GM19023 (cell line): ENCODE measurements around the gene TOB1.
A peak's percentile ranks its signal among the peaks of the same experiment; 100 is the strongest.

Source experiments
- ATAC-seq: cut with Tn5 transposase; IDR thresholded peaks from one replicate; pipeline ENCODE4 v1.9.1; 2021; ENCODE audit warnings: mild to moderate bottlenecking, moderate library complexity; ENCODE audit not compliant: unreplicated experiment

The TOB1 gene, protein sequence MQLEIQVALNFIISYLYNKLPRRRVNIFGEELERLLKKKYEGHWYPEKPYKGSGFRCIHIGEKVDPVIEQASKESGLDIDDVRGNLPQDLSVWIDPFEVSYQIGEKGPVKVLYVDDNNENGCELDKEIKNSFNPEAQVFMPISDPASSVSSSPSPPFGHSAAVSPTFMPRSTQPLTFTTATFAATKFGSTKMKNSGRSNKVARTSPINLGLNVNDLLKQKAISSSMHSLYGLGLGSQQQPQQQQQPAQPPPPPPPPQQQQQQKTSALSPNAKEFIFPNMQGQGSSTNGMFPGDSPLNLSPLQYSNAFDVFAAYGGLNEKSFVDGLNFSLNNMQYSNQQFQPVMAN

DNA sequence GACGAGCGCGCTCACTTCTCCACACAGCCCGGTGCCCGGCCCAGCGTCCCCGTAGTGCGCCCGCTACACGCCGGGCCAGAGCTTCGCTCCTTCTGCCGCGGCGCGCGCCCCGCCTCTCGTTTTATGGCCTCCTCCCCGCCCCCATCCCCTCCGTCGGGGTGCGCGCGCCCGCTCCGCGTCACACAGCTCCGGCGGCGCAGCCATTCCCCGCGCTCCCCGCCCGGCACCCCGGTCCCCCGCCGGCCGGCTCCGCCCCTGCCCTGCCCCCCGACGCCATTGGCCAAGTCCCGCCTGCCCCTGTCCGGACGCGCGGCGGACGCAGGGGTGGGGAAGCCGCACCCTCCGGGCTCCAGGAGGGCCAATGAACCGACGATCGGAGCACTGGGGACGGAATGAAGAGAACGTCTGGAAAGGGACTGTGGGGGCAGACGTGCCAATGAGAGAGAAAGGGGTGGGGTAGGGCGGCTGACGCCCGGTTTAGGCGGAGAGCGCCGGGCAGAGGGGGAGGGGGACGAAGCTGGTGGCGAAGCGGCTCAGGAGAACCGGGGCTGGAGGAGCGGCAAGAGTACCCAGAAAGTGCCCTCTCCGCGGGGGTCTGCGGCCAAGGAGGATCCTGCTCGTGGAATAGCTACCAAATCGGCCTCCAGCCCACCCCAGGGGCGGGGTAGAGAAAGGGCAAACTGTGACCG is at the start of gene TOB1:
Gene TOB1 (minus strand): TSS at position 94 of the 689 bp plus-strand sequence. CDS start 2,337 bp downstream, outside the sequence.
- peak; percentile 65 for ATAC-seq

DNA sequence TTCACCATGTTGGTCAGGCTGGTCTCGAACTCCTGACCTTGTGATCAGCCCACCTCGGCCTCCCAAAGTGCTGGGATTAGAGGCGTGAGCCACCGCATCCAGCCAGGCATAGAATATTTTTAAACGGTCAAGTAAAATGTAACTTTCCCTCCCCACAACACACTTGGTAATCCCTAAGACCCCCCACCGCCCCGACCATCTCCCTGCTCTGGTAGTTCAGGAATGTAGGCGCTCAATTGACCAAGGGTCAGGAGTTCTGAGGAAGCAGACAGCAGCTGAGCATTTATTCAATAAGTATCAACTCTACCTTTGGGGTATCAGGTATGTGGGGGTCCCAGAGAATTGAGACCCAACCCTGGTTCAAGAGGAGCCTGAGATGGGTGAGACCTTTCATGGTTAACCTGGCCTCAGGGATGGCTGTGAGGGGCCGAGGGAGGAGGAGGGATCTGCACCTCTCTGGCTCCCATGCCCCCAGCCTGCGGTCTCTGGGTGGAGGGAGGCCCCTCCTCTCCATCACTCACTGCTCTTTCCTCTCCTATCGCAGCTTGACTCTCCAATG is 48.4 kb upstream of the TOB1 start:
- ATAC-seq = no peak

DNA sequence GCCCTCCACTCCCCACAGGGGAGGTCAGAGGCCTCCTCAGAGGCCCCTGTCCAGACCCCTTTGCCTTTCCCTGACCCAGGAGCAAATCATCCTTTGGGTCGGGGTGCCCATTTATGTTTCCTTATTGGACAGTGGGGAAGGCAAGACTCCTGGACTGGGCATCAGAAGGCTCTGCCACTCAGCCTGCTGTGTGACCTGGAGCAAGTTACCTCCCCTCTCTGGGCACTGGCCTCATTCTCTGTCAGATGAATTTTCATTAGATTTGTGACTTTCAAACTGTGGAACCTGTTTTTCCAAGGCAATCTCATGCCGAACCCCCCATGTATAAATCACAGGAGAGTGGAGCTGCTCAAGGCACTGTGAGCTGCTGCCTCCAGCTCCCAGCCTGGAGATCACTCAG is 47.0 kb upstream of the TOB1 start:
- ATAC-seq = no peak

DNA sequence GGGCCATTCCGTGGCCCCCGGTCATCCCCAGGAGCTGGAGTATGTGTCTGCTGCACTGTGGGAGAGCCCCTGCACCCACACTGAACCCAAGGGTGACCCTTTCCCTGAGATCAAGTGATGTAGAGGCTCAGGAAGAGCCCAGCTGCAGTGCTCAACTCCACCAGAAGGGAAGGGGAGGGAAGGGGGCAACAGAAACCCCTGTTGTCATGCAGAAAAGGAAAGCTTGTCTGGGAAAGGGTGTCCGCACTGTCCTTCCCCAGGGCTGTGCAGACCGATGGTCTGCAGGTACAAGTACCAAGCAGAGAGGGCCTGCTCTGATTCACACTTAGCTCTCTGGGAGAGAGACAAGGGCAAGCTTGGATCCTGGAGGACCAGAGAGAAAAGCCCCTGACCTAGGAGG is 45.7 kb upstream of the TOB1 start:
- ATAC-seq = no peak

DNA sequence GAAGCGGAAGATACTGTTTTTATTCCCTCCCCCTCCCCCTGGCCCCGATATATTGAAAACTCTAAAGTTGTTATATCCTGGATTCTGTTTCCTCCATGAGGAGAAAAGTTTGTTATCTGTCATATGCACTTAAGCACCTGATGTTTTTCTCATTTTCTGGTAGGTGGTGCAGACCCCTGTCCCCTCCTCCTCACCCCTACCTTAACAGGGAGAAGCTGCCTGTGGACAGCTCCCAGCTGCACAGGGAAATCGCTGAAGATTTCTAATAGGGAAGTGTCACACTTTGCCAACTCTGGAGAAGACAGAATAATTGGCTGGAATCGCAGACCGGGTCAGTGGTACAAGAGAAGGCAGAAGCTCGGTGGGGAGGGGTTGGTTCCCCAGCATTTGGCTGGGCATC is 45.3 kb upstream of the TOB1 start:
- ATAC-seq = no peak

DNA sequence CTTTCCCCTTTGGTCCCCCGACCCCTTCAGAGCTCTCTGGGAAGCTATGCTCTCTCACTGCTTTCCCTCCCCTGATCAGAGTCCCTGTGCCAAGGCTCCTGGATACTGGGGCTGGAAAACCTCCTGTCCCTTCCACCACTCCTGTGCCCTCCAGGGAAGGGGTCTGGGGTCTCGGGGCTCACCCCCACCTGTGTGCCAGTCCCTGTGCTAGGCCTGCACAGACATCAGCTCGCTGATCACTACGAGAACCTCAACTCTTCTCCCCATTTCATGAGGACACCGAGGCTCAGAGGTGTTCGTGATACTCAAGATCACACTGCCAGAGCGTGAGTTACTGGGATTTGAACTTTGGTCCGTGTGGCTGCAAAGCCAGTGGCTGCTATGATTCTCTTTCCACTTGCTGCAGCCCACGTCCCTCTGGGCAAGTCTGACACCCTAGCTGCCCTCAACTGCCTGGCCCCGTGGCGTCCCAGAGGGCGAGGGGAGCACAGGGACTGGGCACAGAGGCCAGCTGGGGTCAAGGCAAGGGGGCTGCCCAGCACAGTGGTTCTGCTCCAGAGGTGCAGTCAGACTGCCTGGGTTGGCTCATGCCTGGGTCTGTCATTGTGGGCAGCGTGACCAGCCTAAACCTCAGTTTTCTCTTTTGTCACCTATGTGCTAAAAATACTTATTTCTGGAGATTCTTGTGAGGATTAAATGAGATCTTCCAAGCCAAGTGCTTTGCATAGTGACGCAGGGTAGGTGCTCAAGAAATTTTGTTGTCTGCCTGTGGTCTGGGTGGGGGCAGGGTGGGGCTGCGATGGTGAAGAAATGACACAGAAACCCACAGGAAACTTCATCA is 43.8 kb upstream of the TOB1 start:
- no peak for ATAC-seq

DNA sequence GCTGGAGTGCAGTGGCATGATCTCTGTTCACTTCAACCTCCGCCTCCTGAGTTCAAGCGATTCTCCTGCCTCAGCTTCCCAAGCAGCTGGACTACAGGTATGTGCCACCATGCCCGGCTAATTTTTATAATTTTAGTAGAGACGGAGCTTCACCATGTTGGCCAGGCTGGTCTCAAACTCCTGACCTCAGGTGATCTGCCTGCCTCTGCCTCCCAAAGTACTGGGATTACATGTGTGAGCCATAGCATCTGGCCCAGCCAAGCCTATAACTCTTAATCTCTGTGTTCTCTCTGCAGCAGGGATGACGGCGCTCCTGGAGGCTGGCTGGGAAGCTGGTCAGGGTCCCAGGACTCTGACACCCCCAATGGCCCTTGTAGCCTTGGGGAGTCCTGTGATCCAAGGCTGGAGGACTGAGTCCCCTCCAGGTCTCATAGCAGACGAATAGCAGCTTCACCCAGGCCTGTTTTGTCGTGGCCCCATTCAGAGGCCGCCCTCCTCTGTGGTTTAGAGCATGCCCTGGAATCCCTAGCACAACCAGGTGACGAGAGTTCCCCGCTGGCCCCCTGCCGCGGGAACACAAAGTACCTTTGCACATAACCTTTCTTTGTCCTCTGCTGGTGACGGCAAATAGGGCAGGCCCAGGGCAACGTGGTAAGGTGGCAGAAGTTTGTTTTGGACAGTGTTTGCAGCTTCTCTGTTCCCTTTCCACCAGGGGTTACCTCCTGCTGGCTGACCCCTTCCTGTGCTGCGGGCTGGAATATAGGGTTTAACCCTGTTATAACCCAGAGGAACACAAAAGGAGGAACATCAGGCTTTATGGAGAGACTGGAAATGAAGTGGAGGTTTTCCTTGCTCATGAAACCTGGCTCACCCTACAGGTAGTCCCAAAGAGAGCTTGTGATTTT is 43.0 kb upstream of the TOB1 start:
- ATAC-seq = no peak

DNA sequence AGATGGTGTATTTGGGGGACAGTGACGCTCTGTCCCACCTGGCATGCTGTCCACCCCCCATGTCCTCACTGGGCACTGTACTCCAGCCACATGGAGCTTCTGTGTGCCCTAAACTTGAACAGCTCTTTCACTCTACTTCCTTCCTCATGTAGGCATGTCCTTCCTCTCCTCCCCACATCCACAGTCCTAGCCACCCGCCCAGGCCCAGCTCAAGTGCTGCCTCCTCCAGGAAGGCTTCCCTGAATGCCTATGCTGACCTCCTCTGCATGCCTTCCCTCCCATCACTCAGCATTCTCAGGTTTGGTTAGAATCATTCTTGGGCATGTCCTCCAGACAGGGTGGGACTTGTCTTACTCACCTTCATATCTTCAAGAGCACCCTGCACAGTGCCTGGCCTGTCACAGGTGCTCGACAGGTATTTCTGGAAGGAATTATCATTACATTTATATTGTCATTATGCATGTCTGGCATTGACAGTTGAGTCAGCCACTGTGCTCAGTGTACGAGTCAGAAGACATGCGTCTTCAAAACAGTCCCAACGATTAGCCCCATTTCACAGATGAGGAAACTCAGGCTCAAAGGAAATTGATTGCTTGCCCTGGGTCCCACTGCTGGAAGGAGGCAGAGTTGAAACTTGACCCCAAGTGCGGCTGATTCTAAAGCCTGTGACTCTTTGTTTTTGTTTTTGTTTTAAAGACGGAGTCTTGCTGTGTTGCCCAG is 42.1 kb upstream of the TOB1 start:
- no peak for ATAC-seq

DNA sequence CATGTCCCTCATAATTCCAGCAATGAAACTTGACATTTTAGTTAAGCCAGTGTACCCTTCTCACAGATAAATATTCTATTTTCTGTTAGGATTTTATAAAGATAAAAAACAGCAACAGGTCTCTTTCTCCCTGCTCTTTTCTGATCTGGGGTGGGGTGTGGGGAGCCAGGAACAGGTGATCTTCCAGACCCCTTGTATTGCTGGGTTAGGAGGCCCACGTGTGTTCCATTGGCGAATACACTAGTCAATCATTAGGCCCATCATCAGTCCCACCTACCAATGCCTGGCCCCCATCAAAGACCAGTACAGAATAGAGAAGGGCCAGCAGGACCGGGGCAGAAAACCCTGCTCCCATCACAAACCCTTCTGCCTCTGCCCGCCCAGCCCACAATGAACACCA is 40.3 kb upstream of the TOB1 start:
- ATAC-seq = no peak

DNA sequence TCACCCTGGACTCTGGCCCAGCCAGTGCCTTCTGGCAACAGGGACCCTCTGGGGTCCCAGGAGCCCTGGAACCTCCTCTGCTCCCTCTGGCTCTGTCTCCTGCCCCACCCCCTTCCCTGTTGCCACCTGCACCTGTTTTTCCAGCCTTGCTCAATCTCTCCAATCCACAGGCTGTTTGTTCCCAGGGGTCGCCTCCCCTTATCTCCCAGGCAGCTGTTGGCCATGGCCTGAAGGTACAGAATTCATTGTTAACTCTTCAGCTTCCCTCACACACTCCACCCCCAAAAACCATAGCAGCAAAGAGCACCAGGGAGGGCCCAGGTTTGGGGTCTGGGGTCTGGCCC is 39.3 kb upstream of the TOB1 start:
- no peak for ATAC-seq

DNA sequence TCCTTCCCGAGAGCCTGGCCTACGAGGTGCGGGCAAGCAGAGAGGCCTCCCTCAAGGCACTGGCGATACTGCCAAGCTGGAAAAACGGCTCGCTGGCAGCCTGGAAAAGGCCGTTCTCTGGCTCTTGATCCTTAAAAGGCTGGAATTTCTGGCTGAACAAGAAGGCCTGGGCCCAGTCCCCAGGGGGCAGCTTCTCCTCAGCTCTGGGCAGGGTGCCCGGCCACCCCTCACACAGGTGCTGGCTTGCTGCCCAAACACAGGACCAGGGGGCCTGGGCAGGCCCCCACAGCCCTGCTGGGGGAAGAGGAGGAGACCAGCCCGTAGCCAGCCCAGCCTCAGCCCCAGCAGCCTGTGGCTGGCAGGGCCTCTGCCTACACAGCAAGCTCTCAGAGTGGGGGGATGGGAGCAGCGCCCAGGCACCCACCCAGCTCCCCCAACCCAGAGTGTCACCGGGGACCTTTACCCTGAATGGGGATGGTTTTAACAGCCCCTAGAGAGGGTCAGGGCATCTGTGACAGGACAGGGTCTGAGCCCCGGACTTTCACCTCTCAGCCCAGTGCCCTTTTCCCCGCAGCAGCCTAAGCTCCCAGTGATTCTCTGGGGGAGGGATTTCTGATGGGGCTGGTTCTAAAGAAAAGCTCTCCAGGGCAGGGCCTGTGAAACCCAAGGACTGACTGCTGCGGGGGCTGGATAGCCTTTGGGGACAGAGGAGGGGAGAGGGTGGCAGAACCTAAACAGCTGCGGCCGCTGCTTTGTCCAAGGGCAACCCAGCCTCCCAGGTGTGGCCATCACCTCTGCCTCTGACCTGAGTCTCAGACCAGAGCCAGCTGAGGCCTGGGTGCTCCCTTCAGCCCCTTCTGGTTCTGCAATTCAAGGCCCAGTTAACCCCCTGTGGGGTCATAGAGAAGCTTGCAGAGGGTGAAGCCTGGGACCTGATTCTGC is 38.6 kb upstream of the TOB1 start:
- ATAC-seq = no peak

DNA sequence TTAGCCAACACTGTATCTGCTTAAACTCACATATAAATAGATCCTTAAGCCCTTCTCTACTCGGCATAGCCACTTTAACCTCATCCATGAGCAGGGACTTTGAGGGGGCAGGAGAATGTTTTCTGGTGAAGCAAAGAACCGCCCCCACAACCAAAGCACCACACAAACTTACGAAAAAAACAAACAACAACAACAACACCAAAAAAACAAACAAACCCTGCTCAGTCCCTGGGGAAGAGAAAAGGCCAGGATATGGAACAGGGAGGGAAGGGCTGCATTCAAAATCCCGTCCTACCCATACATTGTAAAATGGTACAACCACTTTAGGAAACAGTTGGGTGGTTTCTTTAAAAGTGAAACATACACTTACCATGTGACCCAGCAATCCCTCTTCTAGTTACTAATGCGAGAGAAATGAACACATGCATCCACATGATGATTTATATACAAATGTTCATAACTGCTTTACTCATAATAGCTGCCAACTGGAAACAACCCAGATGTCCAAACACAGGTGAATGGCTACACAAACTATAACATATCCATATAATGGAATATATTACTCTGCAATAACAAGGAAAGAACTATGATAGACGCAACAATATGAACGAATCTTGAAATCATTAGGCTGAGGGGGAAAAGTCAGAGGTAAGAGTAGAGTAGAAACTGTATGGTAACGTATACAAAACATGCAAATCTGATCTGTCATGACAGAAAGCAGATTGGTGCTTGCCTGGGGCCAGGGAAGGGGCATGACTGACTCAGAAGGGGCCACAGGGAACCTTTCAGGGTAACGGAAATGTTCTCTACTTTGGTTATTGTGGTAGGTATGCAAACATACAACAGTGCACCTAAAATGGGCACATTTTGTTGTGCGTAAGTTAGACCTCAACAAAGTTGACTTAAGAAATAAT is 37.7 kb upstream of the TOB1 start:
- no peak for ATAC-seq

DNA sequence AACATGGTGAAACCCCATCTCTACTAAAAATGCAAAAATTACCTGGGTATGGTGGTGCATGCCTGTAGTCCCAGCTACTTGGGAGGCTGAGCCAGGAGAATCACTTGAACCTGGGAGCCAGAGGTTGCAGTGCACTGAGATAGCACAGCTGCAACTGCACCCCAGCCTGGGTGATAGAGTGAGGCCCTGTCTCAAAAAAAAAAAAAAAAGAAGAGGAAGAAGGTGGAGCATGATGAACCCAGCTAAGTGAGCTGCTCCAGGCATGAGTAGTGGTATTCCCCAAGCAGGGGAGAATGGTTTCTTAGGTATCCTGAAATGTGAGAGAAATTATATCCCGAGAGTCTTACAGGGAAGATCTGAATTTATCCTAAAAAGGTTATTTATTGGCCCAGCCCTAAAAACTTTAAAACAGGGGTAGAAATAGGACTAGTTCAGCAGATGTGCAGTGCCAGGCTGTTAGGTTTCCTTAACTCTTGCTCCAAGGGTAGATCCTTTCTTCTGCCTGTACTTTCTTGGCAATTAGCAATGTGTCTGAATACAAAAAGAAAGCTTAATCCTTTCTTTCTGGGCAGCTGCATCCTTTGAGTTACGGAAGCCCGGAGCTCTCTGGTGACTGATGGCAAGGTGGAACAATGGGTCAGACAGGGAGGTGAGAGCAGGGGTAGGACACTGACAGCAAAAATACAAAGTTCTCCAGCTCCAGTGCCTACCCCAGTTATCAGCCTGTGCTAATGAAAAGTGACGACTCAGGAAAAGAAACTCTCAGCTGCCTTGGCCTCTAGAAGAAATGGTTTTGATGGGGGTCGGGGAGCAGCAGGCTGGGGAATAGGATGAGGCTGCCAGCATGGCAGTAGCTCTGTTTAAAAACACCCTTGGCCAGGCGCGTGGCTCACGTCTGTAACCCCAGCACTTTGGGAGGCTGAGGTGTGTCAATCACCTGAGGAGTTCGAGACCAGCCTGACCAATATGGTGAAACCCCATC is 36.5 kb upstream of the TOB1 start:
- ATAC-seq = no peak

DNA sequence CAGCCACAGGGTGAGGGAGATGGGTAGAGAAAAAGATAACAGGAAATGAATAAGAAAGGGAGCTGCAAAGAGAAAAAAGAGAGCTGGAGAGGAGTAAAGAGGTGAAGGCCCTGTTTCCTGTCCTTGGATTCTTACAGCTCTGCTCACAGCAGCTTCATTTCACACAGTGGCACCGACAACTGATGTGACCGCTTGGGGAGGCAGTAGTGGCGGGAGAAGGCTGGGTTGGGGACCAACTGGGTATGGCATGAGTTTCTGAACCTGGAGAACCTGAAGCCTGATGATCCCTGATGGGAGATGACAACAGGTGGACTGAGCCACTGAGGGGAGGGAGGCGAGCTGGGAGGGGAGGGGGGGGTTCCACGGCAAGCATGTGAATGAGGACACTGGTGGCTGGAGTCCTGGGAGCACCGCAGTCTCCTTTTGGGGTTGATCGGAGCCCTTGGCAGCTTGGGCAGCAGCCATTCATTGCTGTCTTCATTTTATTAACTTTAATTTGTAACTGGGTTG is 34.3 kb upstream of the TOB1 start:
- no peak for ATAC-seq

DNA sequence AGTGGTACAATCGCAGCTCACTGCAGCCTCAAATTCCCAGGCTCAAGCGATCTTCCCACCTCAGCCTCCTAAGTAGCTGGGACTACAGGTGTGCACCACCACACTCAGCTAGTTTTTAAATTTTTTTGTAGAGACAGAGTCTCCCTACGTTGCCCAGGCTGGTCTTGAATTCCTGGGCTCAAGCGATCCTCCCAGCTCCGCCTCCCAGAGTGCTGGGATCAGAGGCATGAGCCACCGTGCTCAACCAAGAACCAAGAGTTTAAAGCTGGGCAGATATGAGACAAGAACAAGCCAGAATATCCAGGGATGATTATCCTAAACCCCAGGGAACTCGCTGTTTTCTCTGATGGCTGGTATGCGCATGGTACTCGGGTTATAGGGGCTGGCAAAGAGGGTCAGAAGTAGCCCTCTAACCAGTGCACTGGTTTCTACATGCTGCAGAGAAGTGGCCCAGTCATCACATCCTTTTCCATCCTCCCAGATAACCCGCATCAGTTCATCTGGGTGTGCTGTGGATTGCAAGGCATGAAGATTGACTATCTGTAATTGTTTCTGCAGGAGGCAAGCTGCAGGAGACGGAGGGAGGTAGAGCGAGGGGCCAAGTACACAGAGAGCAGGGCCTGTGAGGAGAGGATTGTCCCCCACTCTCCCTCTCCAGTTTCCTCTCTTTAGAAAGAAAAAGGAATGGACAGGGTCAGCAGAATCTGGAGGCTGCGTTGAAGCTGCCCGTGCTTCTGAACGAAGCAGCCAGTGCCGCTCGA is 33.6 kb upstream of the TOB1 start:
- ATAC-seq = no peak
